Endothelial cell of umbilical vein (primary cell): ENCODE results near the gene FAHD1. TPM values are rescaled to one million over a fixed set of nuclear protein-coding genes. Genes with fewer than 3 reads are reported as not detected.

Source experiments
- BruUV-seq: library from RNA; stranded (reverse); fragments of 400-500 nt; replicated peaks from 2 replicates; lab custom pipeline; 2021; lab: Mats Ljungman, UMichigan
- CTCF ChIA-PET: fragments of 300-600, 350-600 bp; sonication (Branson Sonifier 250); formaldehyde crosslinking; loops from one replicate; lab custom pipeline; 2021; ENCODE audit warnings: antibody characterized with exemption, inconsistent platforms; lab: Charles Lee
- POLR2A ChIA-PET: fragments of 300-600, 350-600 bp; sonication (Branson Sonifier 250); formaldehyde crosslinking; loops from one replicate; lab custom pipeline; 2021; ENCODE audit warnings: antibody characterized with exemption, inconsistent platforms; lab: Charles Lee
- DNase-seq: peaks from one replicate; pipeline ENCODE4 v3.0.0-alpha.2; 2011; ENCODE audit warnings: low read depth, low spot score
- FAIRE-seq: peaks from 2 replicates; lab custom pipeline; 2011; peaks lifted over from hg19 to GRCh38; lab: Jason Lieb, UNC
- H2AFZ ChIP-seq: 2 replicates; pipeline ENCODE4 v1.6.0; 2012; ENCODE audit warnings: low read depth, low read length, control low read depth, inconsistent platforms
- H3K27ac ChIP-seq: 2 replicates; pipeline ENCODE4 v1.5.1; 2011; ENCODE audit warnings: low read depth, mild to moderate bottlenecking, control low read depth, low read length, moderate library complexity; ENCODE audit not compliant: insufficient read depth
- H3K27me3 ChIP-seq, 2 experiments: 2 replicates each; pipeline versions ENCODE4 v1.6.0 to v1.6.1; 2011; ENCODE audit warnings: low read length in 2 of 2, mixed read lengths in 1 of 2; ENCODE audit not compliant: control insufficient read depth in 2 of 2, insufficient read depth in 2 of 2
- H3K36me3 ChIP-seq, 2 experiments: 2 replicates in 1 of 2; 3 replicates in 1 of 2; pipeline ENCODE4 v1.5.1; 2011; ENCODE audit warnings: low read length in 2 of 2, mild to moderate bottlenecking in 1 of 2, moderate library complexity in 1 of 2; ENCODE audit not compliant: control insufficient read depth in 2 of 2, insufficient read depth in 2 of 2; ENCODE audit errors: extremely low read depth in 1 of 2
- H3K4me1 ChIP-seq: 3 replicates; pipeline ENCODE4 v1.5.1; 2011; ENCODE audit warnings: mild to moderate bottlenecking, low read length; ENCODE audit not compliant: control insufficient read depth, insufficient read depth; ENCODE audit errors: extremely low read depth
- H3K4me2 ChIP-seq: 2 replicates; pipeline ENCODE4 v1.6.1; 2011; ENCODE audit warnings: low read length, control low read depth, mixed read lengths; ENCODE audit not compliant: insufficient read depth
- H3K4me3 ChIP-seq, 3 experiments: fragments of 200-600 bp in 1 of 3; sonication (generic), shearing (Covaris generic) in 1 of 3; replicated peaks in 1 of 3; 2 replicates each; pipeline ENCODE4 v1.5.1; 2011 to 2016; ENCODE audit warnings: control low read depth in 3 of 3, low read length in 3 of 3, mild to moderate bottlenecking in 2 of 3, inconsistent platforms in 1 of 3, low read depth in 1 of 3, moderate library complexity in 1 of 3; ENCODE audit not compliant: insufficient read depth in 1 of 3
- H3K79me2 ChIP-seq: 2 replicates; pipeline ENCODE4 v1.6.0; 2012; ENCODE audit warnings: low read length, inconsistent platforms; ENCODE audit not compliant: control insufficient read depth, insufficient read depth
- H3K9ac ChIP-seq: replicated peaks from 2 replicates; pipeline ENCODE3; 2011; ENCODE audit warnings: low read length, control low read depth; ENCODE audit not compliant: insufficient read depth; ENCODE audit errors: extremely low read depth
- H3K9me1 ChIP-seq: replicated peaks from 3 replicates; pipeline ENCODE4 v1.6.0; 2011; ENCODE audit warnings: mild to moderate bottlenecking, low read length; ENCODE audit not compliant: control insufficient read depth, insufficient read depth; ENCODE audit errors: extremely low read depth
- H3K9me3 ChIP-seq: replicated peaks from 2 replicates; pipeline ENCODE4 v1.5.1; 2012; ENCODE audit warnings: low read length, inconsistent platforms; ENCODE audit not compliant: control insufficient read depth, insufficient read depth
- H4K20me1 ChIP-seq: replicated peaks from 2 replicates; pipeline ENCODE3; 2011; ENCODE audit warnings: mild to moderate bottlenecking, low read length; ENCODE audit not compliant: control insufficient read depth, insufficient read depth; ENCODE audit errors: extremely low read depth
- CTCF ChIP-seq, 2 donors: IDR thresholded peaks; 1 replicate in 1 of 2; 2 replicates in 1 of 2; pipeline ENCODE4 v1.5.1; 2011; ENCODE audit warnings: low read length in 2 of 2, mild to moderate bottlenecking in 2 of 2, moderate library complexity in 2 of 2, control low read depth in 1 of 2, inconsistent platforms in 1 of 2, low read depth in 1 of 2; ENCODE audit not compliant: insufficient read depth in 1 of 2; ENCODE audit errors: extremely low read depth in 1 of 2
- EZH2 ChIP-seq: IDR thresholded peaks from 2 replicates; pipeline ENCODE4 v1.6.1; 2012; ENCODE audit warnings: borderline replicate concordance, low read depth, mild to moderate bottlenecking, moderate library complexity, low read length, inconsistent platforms; ENCODE audit not compliant: severe bottlenecking
- FOS ChIP-seq: IDR thresholded peaks from 2 replicates; pipeline ENCODE4 v1.6.1; 2011; ENCODE audit warnings: mild to moderate bottlenecking, low read length, moderate library complexity, borderline replicate concordance; ENCODE audit not compliant: insufficient read depth
- GATA2 ChIP-seq: IDR thresholded peaks from 2 replicates; pipeline ENCODE4 v1.7.0; 2011; ENCODE audit warnings: low read depth, mild to moderate bottlenecking, moderate library complexity, mixed read lengths, low read length; ENCODE audit not compliant: insufficient read length, insufficient read depth
- JUN ChIP-seq: IDR thresholded peaks from 2 replicates; pipeline ENCODE4 v1.6.1; 2011; ENCODE audit warnings: borderline replicate concordance, low read depth; ENCODE audit not compliant: insufficient read length, insufficient read depth
- MAX ChIP-seq: IDR thresholded peaks from 2 replicates; pipeline ENCODE4 v1.6.1; 2011; ENCODE audit not compliant: insufficient read depth, insufficient read length
- MYC ChIP-seq: IDR thresholded peaks from one replicate; pipeline ENCODE4 v1.6.1; 2011; ENCODE audit warnings: mild to moderate bottlenecking, low read depth, low read length
- POLR2A ChIP-seq: IDR thresholded peaks from 2 replicates; pipeline ENCODE4 v1.6.1; 2012; ENCODE audit warnings: low read depth, mild to moderate bottlenecking, control low read depth, low read length
- POLR2AphosphoS5 ChIP-seq: IDR thresholded peaks from 2 replicates; pipeline ENCODE4 v1.6.1; 2012; ENCODE audit warnings: low read depth, mild to moderate bottlenecking, control low read depth, low read length, moderate library complexity; ENCODE audit not compliant: insufficient read depth
- dilution Hi-C: fragments of 300-500 bp; cut with MboI; formaldehyde crosslinking; loops from one replicate; pipeline ENCODE4 v1.15.0; 2019; ENCODE audit warnings: low sequenced_read_pairs; ENCODE audit not compliant: extremely low pct_ligation_motif_present
- intact Hi-C: fragments of 100-400 bp; cut with micrococcal nuclease; formaldehyde crosslinking; loops from one replicate; pipeline ENCODE4 v1.10.0; 2022
- polyA plus RNA-seq, 4 experiments: library from polyadenylated mRNA; depleted of rRNA in 3 of 4; stranded (reverse) in 3 of 4; unstranded in 1 of 4; fragments of >200 nt; gene quantifications; 2 replicates each; pipeline versions ENCODE4 v1.2.1 to v1.2.3, GENCODE V29; 2011 to 2012; ENCODE audit warnings: missing spikeins in 1 of 4
- total RNA-seq: library from RNA; stranded (reverse); gene quantifications from 2 replicates; pipeline ENCODE4 v1.2.3, GENCODE V29; 2021

The FAHD1 gene
- total and polyA plus RNA-seq, 2 donors (not counting 3 experiments of a cell fraction or from before 2014, with no cell fraction given), result 44.8 to 69.2 TPM

- ChIA-PET POLR2A (no interaction called here), CTCF (interaction anchor here (1.0 kb wide), 1 partner anchor 32 kb away, joined by 3 read pairs; no protein-coding TSS in a partner anchor)
- DNase-seq, result no peak
- Histone ChIP-seq H3K36me3 (peaks cover 0 to 14% of the 10 kb centered on the region in 2 experiments), H3K79me2 (no peaks in the 10 kb centered on the region), H3K27ac (no peak overlapping the region), H3K9me3 (no peaks in the 10 kb centered on the region), H3K4me2 (no peak overlapping the region), H3K4me3 (no peak overlapping the region), H3K27me3 (no peaks in the 10 kb centered on the region), H3K4me1 (no peaks in the 10 kb centered on the region), H3K9me1 (no peaks in the 10 kb centered on the region), H3K9ac (no peak overlapping the region), H2AFZ (no peak overlapping the region), H4K20me1 (no peaks in the 10 kb centered on the region)
- BruUV-seq, result no TSS peak
- intact Hi-C loops (no loop called here), dilution Hi-C loops (no loop called here)
- no peak for FAIRE-seq
- TF ChIP-seq POLR2AphosphoS5 (no peak), EZH2 (no peak), JUN (no peak), CTCF (IDR thresholded peaks at IDR 0.05; ENCODE audit: extremely low read depth in 1 of 2, insufficient read depth in 1 of 2, low read depth in 1 of 2, low read length in 2 of 2) (no peak), FOS (no peak), MAX (no peak), POLR2A (no peak), MYC (no peak), GATA2 (no peak)
Measured at GRCh38 chr16:1791943-1792812, 34.8 kb upstream of the FAHD1 start.
